Loucy (cell line): ENCODE measurements around the gene ABCF3.
A peak's percentile ranks its signal among the peaks of the same experiment; 100 is the strongest.

Experiments
- H2AFZ ChIP-seq: fragments of 200-600 bp; sonication (generic); 2 replicates; pipeline ENCODE4 v1.6.0; 2016; ENCODE audit warnings: antibody characterized with exemption, mild to moderate bottlenecking, low read length, moderate library complexity
- H3F3A ChIP-seq: fragments of 200-600 bp; 2 replicates; pipeline ENCODE4 v1.6.0; 2016; ENCODE audit warnings: antibody characterized with exemption, low read depth, mild to moderate bottlenecking
- H3K27me3 ChIP-seq: fragments of 200-600 bp; sonication (generic); 2 replicates; pipeline ENCODE4 v1.6.1; 2014; ENCODE audit warnings: low read length, mild to moderate bottlenecking; ENCODE audit not compliant: insufficient read depth, poor library complexity, severe bottlenecking
- H3K36me3 ChIP-seq: fragments of 200-600 bp; sonication (generic); 2 replicates; pipeline ENCODE4 v1.6.1; 2016; ENCODE audit warnings: low read length; ENCODE audit not compliant: insufficient read depth
- H3K4me1 ChIP-seq: fragments of 200-600 bp; sonication (generic); 2 replicates; pipeline ENCODE4 v1.5.1; 2014; ENCODE audit warnings: low read length, mild to moderate bottlenecking; ENCODE audit not compliant: insufficient read depth, poor library complexity, severe bottlenecking
- H3K4me2 ChIP-seq: fragments of 200-600 bp; sonication (generic); 2 replicates; pipeline ENCODE4 v1.6.0; 2014; ENCODE audit warnings: antibody characterized with exemption, low read length, low read depth, mild to moderate bottlenecking; ENCODE audit not compliant: poor library complexity, severe bottlenecking
- H3K4me3 ChIP-seq: fragments of 200-600 bp; sonication (generic); 2 replicates; pipeline ENCODE4 v1.5.1; 2014; ENCODE audit warnings: low read length, mild to moderate bottlenecking, mixed read lengths; ENCODE audit not compliant: poor library complexity, severe bottlenecking
- H3K79me2 ChIP-seq: fragments of 200-600 bp; sonication (generic); 2 replicates; pipeline ENCODE4 v1.6.1; 2014; ENCODE audit warnings: low read length; ENCODE audit not compliant: insufficient read depth
- H3K9ac ChIP-seq: fragments of 200-600 bp; sonication (generic); 2 replicates; pipeline ENCODE4 v1.6.0; 2014; ENCODE audit warnings: mild to moderate bottlenecking, low read depth, low read length, moderate library complexity; ENCODE audit not compliant: poor library complexity, severe bottlenecking
- H3K9me2 ChIP-seq: fragments of 200-600 bp; sonication (generic); replicated peaks from 2 replicates; pipeline ENCODE4 v1.6.1; 2016; ENCODE audit warnings: low read depth, low read length, mixed read lengths
- H3K9me3 ChIP-seq: fragments of 200-600 bp; sonication (generic); 2 replicates; pipeline ENCODE4 v1.6.1; 2014; ENCODE audit warnings: mild to moderate bottlenecking, antibody characterized with exemption, low read length, low read depth; ENCODE audit not compliant: insufficient read depth
- H4K20me1 ChIP-seq: fragments of 200-600 bp; sonication (generic); 2 replicates; pipeline ENCODE4 v1.6.0; 2014; ENCODE audit warnings: antibody characterized with exemption, low read length, mild to moderate bottlenecking; ENCODE audit not compliant: insufficient read depth, poor library complexity, severe bottlenecking
- EZH2phosphoT487 ChIP-seq: fragments of 200-600 bp; IDR thresholded peaks from 2 replicates; pipeline ENCODE4 v1.6.1; 2018; ENCODE audit warnings: antibody characterized with exemption, mild to moderate bottlenecking, moderate library complexity, borderline replicate concordance
- TF ChIP-seq, protein P1 (sequence below): fragments of 200-600 bp; sonication (generic); conservative IDR thresholded peaks from 2 replicates; pipeline ENCODE4 v1.5.1; 2014; ENCODE audit warnings: mild to moderate bottlenecking, antibody characterized with exemption, low read length

The ABCF3 gene

DNA sequence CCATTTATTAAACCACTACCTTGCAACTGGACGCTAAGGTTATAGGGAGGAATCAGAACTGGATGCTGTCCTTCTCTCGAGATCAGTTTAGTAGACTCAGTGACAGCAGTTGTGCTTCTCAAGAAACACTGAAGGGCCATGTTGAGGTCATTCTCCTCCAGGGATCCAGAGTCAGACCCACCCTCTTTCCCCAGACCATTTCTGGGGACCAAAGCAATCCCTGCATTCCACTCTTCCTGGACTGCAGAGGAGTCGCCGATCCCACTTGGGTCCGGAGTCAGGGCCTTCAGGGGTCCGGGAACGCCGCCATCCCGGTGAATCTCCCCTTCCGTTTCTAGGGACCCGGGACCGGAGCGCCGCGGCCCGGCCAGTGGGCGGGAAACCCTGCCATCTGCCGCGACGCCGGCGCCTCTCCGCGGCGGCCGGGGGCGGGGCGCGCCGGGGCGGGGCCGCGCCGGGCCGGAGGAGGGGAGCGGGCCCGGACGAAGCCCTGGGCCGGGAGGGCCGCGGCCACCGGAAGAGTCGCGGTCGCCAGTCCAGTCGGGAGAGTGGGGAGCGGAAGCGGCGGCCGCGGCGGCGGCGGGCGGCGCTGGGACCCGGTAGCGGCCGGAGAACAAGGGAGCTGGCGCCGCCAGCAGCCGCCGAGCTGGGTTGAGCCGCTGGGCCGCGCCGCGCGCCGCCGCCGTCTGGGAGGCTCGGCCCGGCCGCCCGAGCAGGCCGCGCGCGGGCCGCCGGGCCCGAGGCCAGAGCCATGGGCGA, 30.9 kb upstream of the ABCF3 start, which contains the start of gene DVL3:
TSS of gene DVL3 (plus strand) at position 493 of the 759 bp plus-strand sequence. CDS start at position 752, 259 bp downstream.
- no peak for TF ChIP-seq EZH2phosphoT487
- TF ChIP-seq, protein P1, sequence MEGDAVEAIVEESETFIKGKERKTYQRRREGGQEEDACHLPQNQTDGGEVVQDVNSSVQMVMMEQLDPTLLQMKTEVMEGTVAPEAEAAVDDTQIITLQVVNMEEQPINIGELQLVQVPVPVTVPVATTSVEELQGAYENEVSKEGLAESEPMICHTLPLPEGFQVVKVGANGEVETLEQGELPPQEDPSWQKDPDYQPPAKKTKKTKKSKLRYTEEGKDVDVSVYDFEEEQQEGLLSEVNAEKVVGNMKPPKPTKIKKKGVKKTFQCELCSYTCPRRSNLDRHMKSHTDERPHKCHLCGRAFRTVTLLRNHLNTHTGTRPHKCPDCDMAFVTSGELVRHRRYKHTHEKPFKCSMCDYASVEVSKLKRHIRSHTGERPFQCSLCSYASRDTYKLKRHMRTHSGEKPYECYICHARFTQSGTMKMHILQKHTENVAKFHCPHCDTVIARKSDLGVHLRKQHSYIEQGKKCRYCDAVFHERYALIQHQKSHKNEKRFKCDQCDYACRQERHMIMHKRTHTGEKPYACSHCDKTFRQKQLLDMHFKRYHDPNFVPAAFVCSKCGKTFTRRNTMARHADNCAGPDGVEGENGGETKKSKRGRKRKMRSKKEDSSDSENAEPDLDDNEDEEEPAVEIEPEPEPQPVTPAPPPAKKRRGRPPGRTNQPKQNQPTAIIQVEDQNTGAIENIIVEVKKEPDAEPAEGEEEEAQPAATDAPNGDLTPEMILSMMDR, result no peak
- Histone ChIP-seq H3K79me2 (peaks cover 38% of the 10 kb centered on the region), H4K20me1 (peaks cover 23% of the 10 kb centered on the region)

DNA sequence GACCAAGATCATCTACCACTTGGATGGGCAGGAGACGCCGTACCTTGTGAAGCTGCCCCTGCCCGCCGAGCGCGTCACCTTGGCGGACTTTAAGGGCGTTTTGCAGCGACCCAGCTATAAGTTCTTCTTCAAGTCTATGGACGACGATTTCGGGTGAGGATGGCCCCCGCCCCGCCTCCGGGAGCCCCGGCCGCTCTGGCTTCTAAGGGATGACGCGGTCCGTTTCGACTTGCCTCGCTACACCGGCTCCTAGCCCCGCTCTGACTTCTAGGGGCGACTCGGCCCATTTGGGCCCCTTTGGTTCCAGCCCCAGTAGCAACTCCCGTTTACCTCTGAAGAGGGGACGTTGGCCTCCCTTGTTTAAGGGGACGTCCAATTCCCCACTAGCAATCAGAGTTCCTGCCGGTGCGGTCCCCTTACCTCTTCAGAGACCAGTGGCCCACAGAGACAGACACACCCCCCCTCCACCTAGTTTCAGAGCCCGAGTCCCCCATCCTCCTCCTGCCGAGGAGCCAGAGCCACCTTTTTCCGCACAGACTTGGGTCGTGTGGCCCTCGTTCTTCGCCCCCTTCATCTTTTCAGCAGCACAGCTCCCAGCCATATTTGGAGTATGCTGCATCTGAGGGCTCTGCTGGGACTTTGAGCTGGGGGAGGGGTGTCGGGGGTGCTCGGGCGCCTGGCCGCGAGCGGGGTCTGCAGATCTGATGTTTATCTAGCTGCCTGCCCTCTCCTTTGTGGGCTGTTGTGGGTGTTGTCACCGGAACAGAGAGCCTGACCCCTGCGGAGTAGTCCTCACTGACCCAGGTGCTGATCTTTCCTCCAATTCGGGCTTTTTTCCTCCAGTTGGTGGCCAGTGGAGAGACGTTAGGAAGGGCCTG, 30.1 kb upstream of the ABCF3 start:
- Histone ChIP-seq H3K9me3 (no peaks in the 10 kb centered on the region), H3K27me3 (no peaks in the 10 kb centered on the region), H3K9ac (peak overlapping the region; percentile 87), H4K20me1 (peaks cover 31% of the 10 kb centered on the region), H3K36me3 (no peaks in the 10 kb centered on the region), H3K9me2 (no peaks in the 10 kb centered on the region), H3K4me3 (peak overlapping the region; percentile 83), H3F3A (peaks cover 10% of the 10 kb centered on the region), H2AFZ (peak overlapping the region; percentile 57), H3K4me2 (peak overlapping the region; percentile 96), H3K4me1 (peaks cover 36% of the 10 kb centered on the region), H3K79me2 (peaks cover 47% of the 10 kb centered on the region)
- TF ChIP-seq, protein P1, result no peak
- TF ChIP-seq EZH2phosphoT487, result no peak

More for the DNA sequence above, 30.9 kb upstream of the ABCF3 start, which contains the start of gene DVL3:
- peaks cover 10% of the 10 kb centered on the region for H3F3A ChIP-seq
- peak within 1 kb of the TSS; percentile 93 for H2AFZ ChIP-seq
- no peaks in the 10 kb centered on the region for H3K36me3 ChIP-seq
- no peaks in the 10 kb centered on the region for H3K27me3 ChIP-seq
- H3K9me2 ChIP-seq, result no peaks in the 10 kb centered on the region
- H3K9me3 ChIP-seq, result no peaks in the 10 kb centered on the region
- H3K4me3 ChIP-seq, result peak within 1 kb of the TSS; percentile 83
- H3K4me1 ChIP-seq, result peaks cover 28% of the 10 kb centered on the region
- peak within 1 kb of the TSS; percentile 96 for H3K4me2 ChIP-seq
- H3K9ac ChIP-seq, result peak within 1 kb of the TSS; percentile 87

- peak overlapping the region; percentile 87 for H3K9ac ChIP-seq
- no peaks in the 10 kb centered on the region for H3K36me3 ChIP-seq
- H4K20me1 ChIP-seq, result peaks cover 31% of the 10 kb centered on the region
- no peaks in the 10 kb centered on the region for H3K9me3 ChIP-seq
- peak overlapping the region; percentile 83 for H3K4me3 ChIP-seq
- no peak for TF ChIP-seq EZH2phosphoT487
- TF ChIP-seq, protein P1, result no peak
- H3K27me3 ChIP-seq, result no peaks in the 10 kb centered on the region
- peaks cover 36% of the 10 kb centered on the region for H3K4me1 ChIP-seq
- H3K4me2 ChIP-seq, result peak overlapping the region; percentile 96
- peaks cover 10% of the 10 kb centered on the region for H3F3A ChIP-seq
- peaks cover 53% of the 10 kb centered on the region for H3K79me2 ChIP-seq
- no peak overlapping the region for H2AFZ ChIP-seq
- no peaks in the 10 kb centered on the region for H3K9me2 ChIP-seq
These were observed 29.5 kb upstream of the ABCF3 start for GRCh38 chr3:184156522-184156955.
